ENCODE data around the gene ASPSCR1. TPM values are rescaled to one million over a fixed set of nuclear protein-coding genes. Genes with fewer than 3 reads are reported as not detected.
A peak's percentile ranks its signal among the peaks of the same experiment; 100 is the strongest.

The ASPSCR1 gene
- total RNA-seq, 1 donor, result 10.3 TPM

GRCh38 chr17:82023447-82024241 lies 46.2 kb downstream of the ASPSCR1 start:
- no peaks in the 10 kb centered on the region for H3K9me3 ChIP-seq (ENCODE audit: low read depth, low read length)
- H3K27me3 ChIP-seq (ENCODE audit: insufficient read depth, low read length), result no peaks in the 10 kb centered on the region
- peak overlapping the region; percentile 58 for H3K4me3 ChIP-seq (ENCODE audit: low read length)
- H3K4me1 ChIP-seq (ENCODE audit: insufficient read depth, low read length), result peaks cover 27% of the 10 kb centered on the region

GRCh38 chr17:82024859-82025258 lies 47.4 kb downstream of the ASPSCR1 start:
- H3K4me1 ChIP-seq (ENCODE audit: insufficient read depth, low read length), result peaks cover 30% of the 10 kb centered on the region

GRCh38 chr17:82025401-82026107 lies 48.1 kb downstream of the ASPSCR1 start:
- H3K9me3 ChIP-seq (ENCODE audit: low read depth, low read length), result no peaks in the 10 kb centered on the region

More at GRCh38 chr17:82024859-82025258, 47.4 kb downstream of the ASPSCR1 start:
- H3K9me3 ChIP-seq (ENCODE audit: low read depth, low read length), result no peaks in the 10 kb centered on the region
- no peak overlapping the region for H3K4me3 ChIP-seq (ENCODE audit: low read length)
- no peaks in the 10 kb centered on the region for H3K27me3 ChIP-seq (ENCODE audit: insufficient read depth, low read length)

GRCh38 chr17:82028246-82028645 lies 50.8 kb downstream of the ASPSCR1 start:
- Histone ChIP-seq H3K4me1 (ENCODE audit: insufficient read depth, low read length) (peaks cover 34% of the 10 kb centered on the region), H3K9me3 (ENCODE audit: low read depth, low read length) (no peaks in the 10 kb centered on the region), H3K27me3 (ENCODE audit: insufficient read depth, low read length) (peaks cover 5% of the 10 kb centered on the region), H3K4me3 (ENCODE audit: low read length) (no peak overlapping the region)

More at GRCh38 chr17:82025401-82026107, 48.1 kb downstream of the ASPSCR1 start:
- Histone ChIP-seq H3K4me3 (ENCODE audit: low read length) (no peak overlapping the region), H3K4me1 (ENCODE audit: insufficient read depth, low read length) (peaks cover 37% of the 10 kb centered on the region), H3K27me3 (ENCODE audit: insufficient read depth, low read length) (no peaks in the 10 kb centered on the region)

- Histone ChIP-seq H3K4me3 (ENCODE audit: low read length) (no peak overlapping the region), H3K4me1 (ENCODE audit: insufficient read depth, low read length) (peaks cover 28% of the 10 kb centered on the region), H3K9me3 (ENCODE audit: low read depth, low read length) (no peaks in the 10 kb centered on the region), H3K27me3 (ENCODE audit: insufficient read depth, low read length) (peaks cover 5% of the 10 kb centered on the region)
Observed at GRCh38 chr17:82028966-82029365, 51.5 kb downstream of the ASPSCR1 start.

GRCh38 chr17:82029391-82029790 lies 52.0 kb downstream of the ASPSCR1 start:
- Histone ChIP-seq H3K27me3 (ENCODE audit: insufficient read depth, low read length) (peaks cover 5% of the 10 kb centered on the region), H3K4me1 (ENCODE audit: insufficient read depth, low read length) (peaks cover 24% of the 10 kb centered on the region), H3K4me3 (ENCODE audit: low read length) (no peak overlapping the region), H3K9me3 (ENCODE audit: low read depth, low read length) (no peaks in the 10 kb centered on the region)

GRCh38 chr17:82029990-82030469 lies 52.6 kb downstream of the ASPSCR1 start:
- Histone ChIP-seq H3K4me3 (ENCODE audit: low read length) (no peak overlapping the region), H3K27me3 (ENCODE audit: insufficient read depth, low read length) (peaks cover 5% of the 10 kb centered on the region), H3K9me3 (ENCODE audit: low read depth, low read length) (no peaks in the 10 kb centered on the region), H3K4me1 (ENCODE audit: insufficient read depth, low read length) (peaks cover 24% of the 10 kb centered on the region)

GRCh38 chr17:82030470-82031302 lies 53.3 kb downstream of the ASPSCR1 start:
- Histone ChIP-seq H3K9me3 (ENCODE audit: low read depth, low read length) (no peaks in the 10 kb centered on the region), H3K27me3 (ENCODE audit: insufficient read depth, low read length) (peaks cover 5% of the 10 kb centered on the region), H3K4me1 (ENCODE audit: insufficient read depth, low read length) (peaks cover 27% of the 10 kb centered on the region), H3K4me3 (ENCODE audit: low read length) (peak overlapping the region; percentile 23)

GRCh38 chr17:82031303-82031884 lies 54.0 kb downstream of the ASPSCR1 start, which contains the start of gene RAC3:
TSS of gene RAC3 (plus strand) at chr17:82031678. CDS start at chr17:82031762, 84 bp downstream.
- Histone ChIP-seq H3K9me3 (ENCODE audit: low read depth, low read length) (no peaks in the 10 kb centered on the region), H3K4me1 (ENCODE audit: insufficient read depth, low read length) (peaks cover 34% of the 10 kb centered on the region), H3K27me3 (ENCODE audit: insufficient read depth, low read length) (peaks cover 5% of the 10 kb centered on the region), H3K4me3 (ENCODE audit: low read length) (peak within 1 kb of the TSS; percentile 23)

GRCh38 chr17:82031885-82032627 lies 54.6 kb downstream of the ASPSCR1 start:
- Histone ChIP-seq H3K4me3 (ENCODE audit: low read length) (no peak overlapping the region), H3K4me1 (ENCODE audit: insufficient read depth, low read length) (peaks cover 41% of the 10 kb centered on the region), H3K27me3 (ENCODE audit: insufficient read depth, low read length) (peaks cover 5% of the 10 kb centered on the region), H3K9me3 (ENCODE audit: low read depth, low read length) (no peaks in the 10 kb centered on the region)

- no peaks in the 10 kb centered on the region for H3K9me3 ChIP-seq (ENCODE audit: low read depth, low read length)
- H3K4me1 ChIP-seq (ENCODE audit: insufficient read depth, low read length), result peaks cover 49% of the 10 kb centered on the region
- H3K27me3 ChIP-seq (ENCODE audit: insufficient read depth, low read length), result peaks cover 5% of the 10 kb centered on the region
- no peak overlapping the region for H3K4me3 ChIP-seq (ENCODE audit: low read length)
Observed at GRCh38 chr17:82033359-82034085, 56.1 kb downstream of the ASPSCR1 start.

- Histone ChIP-seq H3K9me3 (ENCODE audit: low read depth, low read length) (no peaks in the 10 kb centered on the region), H3K4me3 (ENCODE audit: low read length) (no peak overlapping the region), H3K27me3 (ENCODE audit: insufficient read depth, low read length) (peaks cover 5% of the 10 kb centered on the region), H3K4me1 (ENCODE audit: insufficient read depth, low read length) (peaks cover 54% of the 10 kb centered on the region)
Observed at GRCh38 chr17:82034371-82035011, 57.1 kb downstream of the ASPSCR1 start.

GRCh38 chr17:82035488-82035887 lies 58.1 kb downstream of the ASPSCR1 start:
- Histone ChIP-seq H3K4me3 (ENCODE audit: low read length) (no peak overlapping the region), H3K4me1 (ENCODE audit: insufficient read depth, low read length) (peaks cover 44% of the 10 kb centered on the region), H3K9me3 (ENCODE audit: low read depth, low read length) (no peaks in the 10 kb centered on the region), H3K27me3 (ENCODE audit: insufficient read depth, low read length) (peaks cover 5% of the 10 kb centered on the region)

Data from mononuclear cell (primary cell).